Trophoblast cell (in vitro differentiated cells and primary cell): ENCODE results near the gene POMT2.

Experiments used
- DNase-seq, 2 donors: peaks; one replicate each; pipeline ENCODE4 v3.0.0-alpha.2; 2016
- H2AFZ ChIP-seq: 2 replicates; pipeline ENCODE4 v1.6.1; 2013; ENCODE audit warnings: low read length, moderate library complexity, mild to moderate bottlenecking; ENCODE audit not compliant: insufficient read depth, poor library complexity
- H2AK5ac ChIP-seq: 2 replicates; pipeline ENCODE4 v1.6.1; 2013; ENCODE audit warnings: mild to moderate bottlenecking, low read length
- H2BK120ac ChIP-seq: 2 replicates; pipeline ENCODE4 v1.6.1; 2013; ENCODE audit warnings: low read length, mild to moderate bottlenecking, moderate library complexity; ENCODE audit not compliant: insufficient read depth, poor library complexity
- H2BK12ac ChIP-seq: 2 replicates; pipeline ENCODE4 v1.6.1; 2013; ENCODE audit warnings: mild to moderate bottlenecking, low read length, moderate library complexity
- H2BK5ac ChIP-seq: 2 replicates; pipeline ENCODE4 v1.6.1; 2013; ENCODE audit warnings: low read length, low read depth, moderate library complexity, mild to moderate bottlenecking; ENCODE audit not compliant: poor library complexity
- H3K14ac ChIP-seq: 2 replicates; pipeline ENCODE4 v1.6.1; 2013; ENCODE audit warnings: mild to moderate bottlenecking, low read length
- H3K18ac ChIP-seq: 2 replicates; pipeline ENCODE4 v1.6.1; 2013; ENCODE audit warnings: mild to moderate bottlenecking, low read length
- H3K23ac ChIP-seq: 2 replicates; pipeline ENCODE4 v1.6.1; 2013; ENCODE audit warnings: low read length
- H3K27ac ChIP-seq: 2 replicates; pipeline ENCODE4 v1.5.1; 2013; ENCODE audit warnings: low read depth, mild to moderate bottlenecking, inconsistent platforms, low read length, moderate library complexity
- H3K27me3 ChIP-seq: 2 replicates; pipeline ENCODE4 v1.6.1; 2013; ENCODE audit warnings: inconsistent platforms, mild to moderate bottlenecking, low read length, moderate library complexity; ENCODE audit not compliant: insufficient read depth
- H3K36me3 ChIP-seq, 2 experiments: 1 replicate in 1 of 2; 2 replicates in 1 of 2; pipeline ENCODE4 v1.6.1; 2013; ENCODE audit warnings: low read length in 2 of 2, mild to moderate bottlenecking in 2 of 2, moderate library complexity in 1 of 2; ENCODE audit not compliant: insufficient read depth in 2 of 2, control insufficient read depth in 1 of 2
- H3K4ac ChIP-seq: 2 replicates; pipeline ENCODE4 v1.6.1; 2013; ENCODE audit warnings: low read depth, mild to moderate bottlenecking, low read length, moderate library complexity
- H3K4me1 ChIP-seq, 2 experiments: 1 replicate in 1 of 2; 2 replicates in 1 of 2; pipeline ENCODE4 v1.6.1; 2013; ENCODE audit warnings: low read length in 2 of 2, mild to moderate bottlenecking in 2 of 2, moderate library complexity in 1 of 2; ENCODE audit not compliant: insufficient read depth in 2 of 2, control insufficient read depth in 1 of 2
- H3K4me2 ChIP-seq: 2 replicates; pipeline ENCODE4 v1.6.1; 2013; ENCODE audit warnings: inconsistent platforms, mild to moderate bottlenecking, low read length, moderate library complexity
- H3K4me3 ChIP-seq: 2 replicates; pipeline ENCODE4 v1.5.1; 2013; ENCODE audit warnings: mild to moderate bottlenecking, low read depth, low read length, inconsistent platforms
- H3K79me1 ChIP-seq: one replicate; pipeline ENCODE4 v1.6.1; 2013; ENCODE audit warnings: low read length
- H3K79me2 ChIP-seq: 2 replicates; pipeline ENCODE4 v1.6.1; 2013; ENCODE audit warnings: low read length, mild to moderate bottlenecking; ENCODE audit not compliant: control insufficient read depth, insufficient read depth, poor library complexity
- H3K9ac ChIP-seq: 2 replicates; pipeline ENCODE4 v1.6.1; 2013; ENCODE audit warnings: mild to moderate bottlenecking, low read length
- H3K9me3 ChIP-seq: 2 replicates; pipeline ENCODE4 v1.6.1; 2013; ENCODE audit warnings: low read depth, mild to moderate bottlenecking, control low read depth, inconsistent platforms, low read length; ENCODE audit not compliant: insufficient read depth
- H4K12ac ChIP-seq: 2 replicates; pipeline ENCODE4 v1.6.1; 2013; ENCODE audit warnings: low read depth, mild to moderate bottlenecking, low read length, moderate library complexity
- H4K8ac ChIP-seq: 2 replicates; pipeline ENCODE4 v1.6.1; 2013; ENCODE audit warnings: low read depth, mild to moderate bottlenecking, low read length, moderate library complexity
- H4K91ac ChIP-seq: one replicate; pipeline ENCODE4 v1.6.1; 2013; ENCODE audit warnings: low read depth, mild to moderate bottlenecking, low read length, moderate library complexity
- WGBS: extraction: QIAGEN DNeasy Blood & Tissue Kit; methylation state at CpG from one replicate; pipeline ENCODE4 v1.1.7; 2013; ENCODE audit warnings: missing lambda C conversion rate; ENCODE audit not compliant: insufficient read length, insufficient coverage; ENCODE audit errors: extremely low coverage; 5-methylcytosine and 5-hydroxymethylcytosine counted together

POMT2 gene

DNA sequence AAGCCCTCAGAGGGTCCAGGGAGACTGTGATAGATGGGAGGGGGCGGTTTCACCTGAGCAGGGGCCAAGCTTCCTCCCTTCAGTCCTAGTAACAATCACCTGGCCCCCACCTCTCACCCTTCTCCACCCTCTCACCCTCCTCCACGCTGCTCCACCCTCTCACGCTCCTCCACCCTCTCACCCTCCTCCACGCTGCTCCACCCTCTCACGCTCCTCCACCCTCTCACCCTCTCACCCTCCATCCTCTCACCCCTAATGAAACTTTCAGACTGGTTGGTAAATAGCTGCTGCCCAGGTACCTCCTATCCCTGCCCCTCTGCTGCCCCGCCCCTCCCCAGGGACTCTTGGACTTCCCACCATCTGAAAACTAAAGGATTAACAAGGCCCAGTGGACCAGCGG, 83.9 kb downstream of the POMT2 start:
- H3K23ac ChIP-seq: no peak overlapping the region
- no peaks in the 10 kb centered on the region for H3K27me3 ChIP-seq
- no peak overlapping the region for H2AK5ac ChIP-seq
- H3K36me3 ChIP-seq: no peaks in the 10 kb centered on the region
- H2BK120ac ChIP-seq: no peak overlapping the region
- no peak overlapping the region for H2BK12ac ChIP-seq
- H4K91ac ChIP-seq: no peak overlapping the region
- no peak overlapping the region for H3K4ac ChIP-seq
- no peak overlapping the region for H3K4me3 ChIP-seq
- no peak overlapping the region for H4K8ac ChIP-seq
- no peak overlapping the region for H3K4me2 ChIP-seq
- no peak overlapping the region for H2AFZ ChIP-seq
- H3K79me2 ChIP-seq: no peaks in the 10 kb centered on the region
- 100% methylated on average over 2 of the region's 7 CpGs for WGBS
- no peak overlapping the region for H3K18ac ChIP-seq
- H3K14ac ChIP-seq: no peak overlapping the region
- no peak for DNase-seq
- H3K9ac ChIP-seq: no peak overlapping the region
- no peaks in the 10 kb centered on the region for H3K79me1 ChIP-seq
- H3K9me3 ChIP-seq: no peaks in the 10 kb centered on the region
- no peak overlapping the region for H2BK5ac ChIP-seq
- no peak overlapping the region for H3K27ac ChIP-seq
- no peak overlapping the region for H4K12ac ChIP-seq
- H3K4me1 ChIP-seq: no peaks in the 10 kb centered on the region

GRCh38 chr14:77231721-77232120, 89.0 kb downstream of the POMT2 start:
- H3K4me2 ChIP-seq: no peak overlapping the region
- no peak overlapping the region for H3K23ac ChIP-seq
- H2BK12ac ChIP-seq: no peak overlapping the region
- H2AK5ac ChIP-seq: no peak overlapping the region
- H3K27ac ChIP-seq: no peak overlapping the region
- no peaks in the 10 kb centered on the region for H3K4me1 ChIP-seq
- H3K18ac ChIP-seq: no peak overlapping the region
- WGBS: no CpG with 5 or more reads among the region's 3 CpGs
- no peak overlapping the region for H4K91ac ChIP-seq
- no peak overlapping the region for H3K4me3 ChIP-seq
- no peaks in the 10 kb centered on the region for H3K9me3 ChIP-seq
- H3K79me1 ChIP-seq: no peaks in the 10 kb centered on the region
- H3K79me2 ChIP-seq: no peaks in the 10 kb centered on the region
- H2AFZ ChIP-seq: no peak overlapping the region
- no peak overlapping the region for H3K9ac ChIP-seq
- no peak overlapping the region for H2BK120ac ChIP-seq
- no peak overlapping the region for H4K12ac ChIP-seq
- no peak overlapping the region for H4K8ac ChIP-seq
- no peaks in the 10 kb centered on the region for H3K36me3 ChIP-seq
- H3K14ac ChIP-seq: no peak overlapping the region
- no peak overlapping the region for H2BK5ac ChIP-seq
- H3K4ac ChIP-seq: no peak overlapping the region
- H3K27me3 ChIP-seq: no peaks in the 10 kb centered on the region
- DNase-seq: no peak

GRCh38 chr14:77230914-77231313, 89.8 kb downstream of the POMT2 start:
- no peak overlapping the region for H3K23ac ChIP-seq
- no peak overlapping the region for H2AFZ ChIP-seq
- no peak overlapping the region for H4K8ac ChIP-seq
- DNase-seq: no peak
- no peak overlapping the region for H3K27ac ChIP-seq
- H2BK5ac ChIP-seq: no peak overlapping the region
- no peak overlapping the region for H2BK120ac ChIP-seq
- WGBS: no CpG with 5 or more reads among the region's 2 CpGs
- no peak overlapping the region for H3K14ac ChIP-seq
- H3K4me2 ChIP-seq: no peak overlapping the region
- H3K36me3 ChIP-seq: no peaks in the 10 kb centered on the region
- H3K79me2 ChIP-seq: no peaks in the 10 kb centered on the region
- no peaks in the 10 kb centered on the region for H3K79me1 ChIP-seq
- no peak overlapping the region for H3K4me3 ChIP-seq
- H2BK12ac ChIP-seq: no peak overlapping the region
- H4K12ac ChIP-seq: no peak overlapping the region
- H3K18ac ChIP-seq: no peak overlapping the region
- H2AK5ac ChIP-seq: no peak overlapping the region
- no peaks in the 10 kb centered on the region for H3K9me3 ChIP-seq
- no peak overlapping the region for H4K91ac ChIP-seq
- H3K4ac ChIP-seq: no peak overlapping the region
- no peak overlapping the region for H3K9ac ChIP-seq
- H3K27me3 ChIP-seq: no peaks in the 10 kb centered on the region
- H3K4me1 ChIP-seq: no peaks in the 10 kb centered on the region

GRCh38 chr14:77228056-77228455, 92.6 kb downstream of the POMT2 start:
- Histone ChIP-seq H4K91ac (no peak overlapping the region), H3K4me3 (no peak overlapping the region)
- WGBS: no CpG with 5 or more reads among the region's 6 CpGs

More at GRCh38 chr14:77228056-77228455, 92.6 kb downstream of the POMT2 start:
- no peak for DNase-seq
- H3K4ac ChIP-seq: no peak overlapping the region
- no peak overlapping the region for H4K12ac ChIP-seq
- no peaks in the 10 kb centered on the region for H3K9me3 ChIP-seq
- no peaks in the 10 kb centered on the region for H3K4me1 ChIP-seq
- H3K27me3 ChIP-seq: no peaks in the 10 kb centered on the region
- no peak overlapping the region for H2AFZ ChIP-seq
- no peak overlapping the region for H2BK5ac ChIP-seq
- no peak overlapping the region for H2AK5ac ChIP-seq
- no peak overlapping the region for H3K9ac ChIP-seq
- H3K18ac ChIP-seq: no peak overlapping the region
- H3K27ac ChIP-seq: no peak overlapping the region
- H3K36me3 ChIP-seq: no peaks in the 10 kb centered on the region
- H3K79me1 ChIP-seq: no peaks in the 10 kb centered on the region
- H2BK12ac ChIP-seq: no peak overlapping the region
- H3K79me2 ChIP-seq: no peaks in the 10 kb centered on the region
- H3K14ac ChIP-seq: no peak overlapping the region
- H3K4me2 ChIP-seq: no peak overlapping the region
- no peak overlapping the region for H2BK120ac ChIP-seq
- no peak overlapping the region for H3K23ac ChIP-seq
- H4K8ac ChIP-seq: no peak overlapping the region
